ENCODE results near the gene HPCAL1. TPM values are rescaled to one million over a fixed set of nuclear protein-coding genes. Genes with fewer than 3 reads are reported as not detected.

The HPCAL1 gene
- total RNA-seq, 1 experiment from 2014 or later, result 35.1 TPM

DNA sequence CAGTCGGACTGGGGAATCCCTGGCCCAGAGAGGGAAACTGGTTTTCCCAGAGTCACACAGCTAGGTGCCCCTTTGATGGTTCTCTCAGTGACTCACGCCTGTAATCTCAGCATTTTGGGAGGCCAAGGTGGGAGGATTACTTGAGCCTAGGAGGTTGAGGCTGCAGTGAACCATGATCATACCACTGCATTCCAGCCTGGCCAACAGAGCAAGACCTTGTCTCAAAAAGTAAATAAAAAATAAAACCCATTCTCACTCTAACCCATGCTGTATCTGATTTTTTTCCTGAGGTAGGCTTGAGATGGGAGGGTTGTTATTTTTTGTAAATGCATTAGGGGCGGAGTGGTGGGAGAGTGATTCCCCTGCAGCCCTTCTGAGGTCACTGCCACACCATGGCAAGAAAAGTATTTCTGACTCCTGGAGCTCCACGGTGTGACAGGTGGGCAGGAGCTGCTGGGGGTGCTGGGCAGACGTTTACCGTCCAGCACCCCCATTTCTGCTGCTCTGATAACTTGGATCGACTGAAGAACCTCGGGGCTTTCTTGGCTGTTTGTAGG is 60.3 kb downstream of the HPCAL1 start:
- H3K27me3 Mint-ChIP-seq (ENCODE audit: unreplicated experiment), result no peaks in the 10 kb centered on the region
- intact Hi-C loops (cut with micrococcal nuclease; ENCODE audit: unreplicated experiment), result no loop called here
- H3K4me3 Mint-ChIP-seq (ENCODE audit: low read depth, unreplicated experiment), result no peak overlapping the region
- TF ChIP-seq, protein P1, sequence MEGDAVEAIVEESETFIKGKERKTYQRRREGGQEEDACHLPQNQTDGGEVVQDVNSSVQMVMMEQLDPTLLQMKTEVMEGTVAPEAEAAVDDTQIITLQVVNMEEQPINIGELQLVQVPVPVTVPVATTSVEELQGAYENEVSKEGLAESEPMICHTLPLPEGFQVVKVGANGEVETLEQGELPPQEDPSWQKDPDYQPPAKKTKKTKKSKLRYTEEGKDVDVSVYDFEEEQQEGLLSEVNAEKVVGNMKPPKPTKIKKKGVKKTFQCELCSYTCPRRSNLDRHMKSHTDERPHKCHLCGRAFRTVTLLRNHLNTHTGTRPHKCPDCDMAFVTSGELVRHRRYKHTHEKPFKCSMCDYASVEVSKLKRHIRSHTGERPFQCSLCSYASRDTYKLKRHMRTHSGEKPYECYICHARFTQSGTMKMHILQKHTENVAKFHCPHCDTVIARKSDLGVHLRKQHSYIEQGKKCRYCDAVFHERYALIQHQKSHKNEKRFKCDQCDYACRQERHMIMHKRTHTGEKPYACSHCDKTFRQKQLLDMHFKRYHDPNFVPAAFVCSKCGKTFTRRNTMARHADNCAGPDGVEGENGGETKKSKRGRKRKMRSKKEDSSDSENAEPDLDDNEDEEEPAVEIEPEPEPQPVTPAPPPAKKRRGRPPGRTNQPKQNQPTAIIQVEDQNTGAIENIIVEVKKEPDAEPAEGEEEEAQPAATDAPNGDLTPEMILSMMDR (IDR thresholded peaks at IDR 0.05; ENCODE audit: unreplicated experiment), result no peak
- no peaks in the 10 kb centered on the region for H3K9me3 Mint-ChIP-seq (ENCODE audit: low read depth, unreplicated experiment)
- DNase-seq, result no peak
- CTCF ChIA-PET, result interaction anchor here (1.1 to 1.4 kb wide), 2 partner anchors 11 to 46 kb away, joined by 3 to 4 read pairs; no protein-coding TSS in a partner anchor
- H3K27ac Mint-ChIP-seq (ENCODE audit: unreplicated experiment), result no peak overlapping the region
- H3K4me1 Mint-ChIP-seq (ENCODE audit: low read depth, unreplicated experiment), result peaks cover 8% of the 10 kb centered on the region
- peaks cover 9% of the 10 kb centered on the region for H3K36me3 Mint-ChIP-seq (ENCODE audit: insufficient read depth, unreplicated experiment)
- BruUV-seq (replicated peaks), result no TSS peak

DNA sequence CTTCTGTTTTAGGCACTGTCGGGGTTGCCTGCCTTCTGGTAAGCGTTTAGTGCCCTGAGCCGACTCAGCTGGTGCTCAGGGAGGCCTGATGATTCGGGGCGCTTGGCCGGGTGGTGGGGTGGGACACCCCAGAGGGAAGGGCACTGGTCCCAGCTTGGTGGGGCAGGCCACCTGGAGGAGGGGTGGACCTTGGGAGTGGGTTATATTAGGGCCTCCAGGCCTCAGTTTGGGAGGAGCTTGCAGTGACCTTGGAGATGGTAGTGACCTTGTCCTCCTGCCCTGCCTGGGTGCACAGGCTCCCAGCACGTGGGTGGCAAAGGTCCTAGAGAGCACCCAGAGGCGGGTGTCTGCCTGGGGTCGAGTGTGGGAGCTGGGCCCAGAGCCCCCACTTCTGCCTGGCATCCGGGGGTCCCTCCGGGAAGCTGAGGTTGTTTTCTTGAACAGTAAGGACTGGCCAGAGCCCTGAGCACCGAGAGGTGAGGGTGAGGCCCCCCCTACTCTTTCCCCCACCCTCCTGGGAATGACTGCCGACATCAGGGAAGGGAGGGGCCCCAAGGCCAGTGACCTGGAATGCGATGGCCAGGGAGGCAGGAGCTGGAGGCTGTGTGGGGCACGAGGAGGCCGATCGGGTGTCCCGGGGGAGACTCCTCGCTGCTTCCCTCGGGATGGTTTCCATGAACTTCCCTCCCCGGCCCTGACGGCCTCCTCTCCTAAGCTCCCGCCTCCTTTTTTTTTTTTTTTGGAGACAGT is 61.3 kb downstream of the HPCAL1 start:
- no TSS peak for BruUV-seq (replicated peaks)
- intact Hi-C loops (cut with micrococcal nuclease; ENCODE audit: unreplicated experiment), result no loop called here
- TF ChIP-seq, protein P1 (IDR thresholded peaks at IDR 0.05; ENCODE audit: unreplicated experiment), result no peak
- Mint-ChIP-seq H3K27ac (ENCODE audit: unreplicated experiment) (no peak overlapping the region), H3K36me3 (ENCODE audit: insufficient read depth, unreplicated experiment) (peaks cover 9% of the 10 kb centered on the region), H3K27me3 (ENCODE audit: unreplicated experiment) (no peaks in the 10 kb centered on the region), H3K4me3 (ENCODE audit: low read depth, unreplicated experiment) (no peak overlapping the region), H3K9me3 (ENCODE audit: low read depth, unreplicated experiment) (no peaks in the 10 kb centered on the region), H3K4me1 (ENCODE audit: low read depth, unreplicated experiment) (peaks cover 9% of the 10 kb centered on the region)
- no peak for DNase-seq
- CTCF ChIA-PET, result interaction anchor here (0.6 to 1.1 kb wide), 4 partner anchors 15 to 467 kb away, joined by 3 read pairs; partner anchors contain the start of gene HPCAL1

DNA sequence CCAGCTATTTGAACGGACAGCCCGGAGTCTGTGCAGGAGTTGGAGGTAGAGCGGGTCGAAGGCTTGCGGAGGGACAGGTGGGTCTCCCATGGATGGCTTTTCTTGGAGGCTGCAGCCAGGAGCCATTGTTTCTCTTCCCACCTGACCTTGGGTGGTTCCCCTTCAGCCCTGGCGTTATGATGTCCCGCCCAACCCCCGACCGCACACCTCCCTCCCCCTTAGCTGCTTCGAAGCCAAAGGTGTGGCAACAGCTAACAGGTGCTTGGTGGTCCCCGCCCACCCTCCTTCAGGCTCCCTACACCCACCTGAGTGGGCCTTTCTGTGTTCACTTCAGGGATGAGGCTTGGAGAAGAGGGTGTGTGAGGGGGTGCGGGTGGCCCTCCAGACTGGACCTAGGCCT is 62.7 kb downstream of the HPCAL1 start:
- no peak for DNase-seq
- CTCF ChIA-PET, result no interaction called here
- Mint-ChIP-seq H3K27me3 (ENCODE audit: unreplicated experiment) (no peaks in the 10 kb centered on the region), H3K9me3 (ENCODE audit: low read depth, unreplicated experiment) (no peaks in the 10 kb centered on the region), H3K4me3 (ENCODE audit: low read depth, unreplicated experiment) (no peak overlapping the region), H3K36me3 (ENCODE audit: insufficient read depth, unreplicated experiment) (peaks cover 9% of the 10 kb centered on the region), H3K4me1 (ENCODE audit: low read depth, unreplicated experiment) (peaks cover 22% of the 10 kb centered on the region), H3K27ac (ENCODE audit: unreplicated experiment) (no peak overlapping the region)
- no TSS peak for BruUV-seq (replicated peaks)
- intact Hi-C loops (cut with micrococcal nuclease; ENCODE audit: unreplicated experiment), result no loop called here
- TF ChIP-seq, protein P1 (IDR thresholded peaks at IDR 0.05; ENCODE audit: unreplicated experiment), result no peak

DNA sequence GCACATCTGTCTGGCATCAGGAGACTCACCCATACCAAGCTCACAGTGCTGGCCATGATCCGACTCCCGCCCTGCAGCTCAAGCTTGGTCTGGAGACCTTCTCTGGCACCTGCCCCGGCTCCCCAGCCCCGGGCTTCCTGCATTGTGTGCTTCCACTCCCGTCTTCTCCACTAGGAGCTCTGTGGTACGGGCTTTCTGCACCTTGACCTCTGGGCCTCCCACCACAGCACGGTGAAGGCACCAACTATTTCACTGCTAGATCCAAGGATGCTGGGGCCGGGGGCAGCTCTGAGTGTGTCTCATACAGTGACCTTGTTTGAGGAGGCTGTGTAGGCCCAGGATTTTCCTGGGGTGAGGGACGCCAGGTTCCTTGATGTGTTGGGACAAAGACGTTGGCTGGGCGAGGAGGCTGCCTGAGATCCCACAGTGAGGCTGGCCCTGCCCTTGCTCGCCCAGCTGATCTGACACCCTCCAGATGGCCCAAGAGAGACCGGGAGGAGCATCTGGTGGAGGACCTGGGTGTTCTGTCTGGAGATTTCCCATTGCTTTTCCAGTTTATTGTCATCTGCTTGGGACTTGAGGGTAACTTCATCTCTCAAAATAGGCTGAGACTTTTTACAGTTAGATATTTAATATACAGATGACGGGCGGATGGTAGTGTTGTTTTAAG is 64.0 kb downstream of the HPCAL1 start:
- no peak overlapping the region for H3K4me3 Mint-ChIP-seq (ENCODE audit: low read depth, unreplicated experiment)
- no peaks in the 10 kb centered on the region for H3K27me3 Mint-ChIP-seq (ENCODE audit: unreplicated experiment)
- peaks cover 15% of the 10 kb centered on the region for H3K4me1 Mint-ChIP-seq (ENCODE audit: low read depth, unreplicated experiment)
- BruUV-seq (replicated peaks), result no TSS peak
- no peaks in the 10 kb centered on the region for H3K9me3 Mint-ChIP-seq (ENCODE audit: low read depth, unreplicated experiment)
- TF ChIP-seq, protein P1 (IDR thresholded peaks at IDR 0.05; ENCODE audit: unreplicated experiment), result no peak
- no peak overlapping the region for H3K27ac Mint-ChIP-seq (ENCODE audit: unreplicated experiment)
- H3K36me3 Mint-ChIP-seq (ENCODE audit: insufficient read depth, unreplicated experiment), result peaks cover 9% of the 10 kb centered on the region
- intact Hi-C loops (cut with micrococcal nuclease; ENCODE audit: unreplicated experiment), result no loop called here
- DNase-seq, result no peak
- CTCF ChIA-PET, result no interaction called here
